SU-DHL-6 (cell line): Measurements from ENCODE around the gene HJURP.

ENCODE experiments used
- H2AFZ ChIP-seq: fragments of 200-600 bp; sonication (generic); 2 replicates; pipeline ENCODE4 v1.6.1; 2014; ENCODE audit warnings: low read depth, mild to moderate bottlenecking, moderate library complexity, mixed read lengths, antibody characterized with exemption, low read length; ENCODE audit not compliant: severe bottlenecking
- H3F3A ChIP-seq: fragments of 200-600 bp; shearing (Covaris generic); 2 replicates; pipeline ENCODE4 v1.6.0; 2016; ENCODE audit warnings: antibody characterized with exemption, mild to moderate bottlenecking; ENCODE audit not compliant: insufficient read depth
- H3K27ac ChIP-seq: fragments of 200-600 bp; sonication (generic); 2 replicates; pipeline ENCODE4 v1.5.1; 2016; ENCODE audit warnings: low read depth, mild to moderate bottlenecking, low read length, moderate library complexity, mixed read lengths
- H3K27me3 ChIP-seq: fragments of 200-600 bp; sonication (generic), shearing (Covaris generic); 2 replicates; pipeline ENCODE4 v1.6.0; 2014; ENCODE audit warnings: mild to moderate bottlenecking, low read length
- H3K36me3 ChIP-seq: fragments of 200-600 bp; sonication (generic); 2 replicates; pipeline ENCODE4 v1.6.1; 2014; ENCODE audit warnings: mild to moderate bottlenecking, low read length, mixed read lengths
- H3K4me2 ChIP-seq: fragments of 300-600, 200-600 bp; shearing (Covaris generic), sonication (generic); 2 replicates; pipeline ENCODE4 v1.6.0; 2014; ENCODE audit warnings: low read length, low read depth, mild to moderate bottlenecking; ENCODE audit not compliant: poor library complexity, severe bottlenecking
- H3K4me3 ChIP-seq: fragments of 200-600 bp; sonication (generic); 2 replicates; pipeline ENCODE4 v1.5.1; 2014; ENCODE audit warnings: antibody characterized with exemption, low read length, mild to moderate bottlenecking, mixed read lengths; ENCODE audit not compliant: insufficient read depth, poor library complexity, severe bottlenecking
- H3K79me2 ChIP-seq: fragments of 200-600 bp; sonication (generic); 2 replicates; pipeline ENCODE4 v1.6.1; 2014; ENCODE audit warnings: mild to moderate bottlenecking, low read length, moderate library complexity; ENCODE audit not compliant: insufficient read depth
- H3K9ac ChIP-seq: fragments of 200-600 bp; sonication (generic); 2 replicates; pipeline ENCODE4 v1.7.0; 2014; ENCODE audit warnings: mild to moderate bottlenecking, low read length
- H3K9me2 ChIP-seq: fragments of 200-600 bp; sonication (generic); replicated peaks from 2 replicates; pipeline ENCODE4 v1.6.1; 2014; ENCODE audit warnings: low read length; ENCODE audit not compliant: insufficient read depth
- H3K9me3 ChIP-seq: fragments of 200-600 bp; sonication (generic); 2 replicates; pipeline ENCODE4 v1.6.1; 2014; ENCODE audit warnings: low read length, mixed read lengths; ENCODE audit not compliant: insufficient read depth
- H4K20me1 ChIP-seq: fragments of 200-600 bp; sonication (generic); 2 replicates; pipeline ENCODE4 v1.6.1; 2014; ENCODE audit warnings: low read depth, mild to moderate bottlenecking, antibody characterized with exemption, low read length, moderate library complexity, mixed read lengths
- CTCF ChIP-seq: fragments of 200-600 bp; sonication (generic); IDR thresholded peaks from one replicate; pipeline ENCODE4 v1.5.1; 2017; ENCODE audit warnings: antibody characterized with exemption, mild to moderate bottlenecking, low read length, moderate library complexity; ENCODE audit not compliant: insufficient read depth, poor library complexity, severe bottlenecking
- EZH2phosphoT487 ChIP-seq: fragments of 200-600 bp; sonication (generic), shearing (Covaris generic); conservative IDR thresholded peaks from 2 replicates; pipeline ENCODE4 v1.6.1; 2018; ENCODE audit warnings: mild to moderate bottlenecking, antibody characterized with exemption, low read length, moderate library complexity, mixed read lengths

HJURP gene

GRCh38 chr2:233793465-233794127 lies 60.7 kb downstream of the HJURP start:
- Histone ChIP-seq H3K79me2 (no peaks in the 10 kb centered on the region), H2AFZ (no peak overlapping the region), H3K4me2 (no peak overlapping the region), H3K9me3 (no peaks in the 10 kb centered on the region), H3K27ac (no peak overlapping the region), H4K20me1 (no peaks in the 10 kb centered on the region), H3K36me3 (no peaks in the 10 kb centered on the region), H3K9ac (no peak overlapping the region), H3K4me3 (no peak overlapping the region), H3F3A (no peaks in the 10 kb centered on the region), H3K9me2 (no peaks in the 10 kb centered on the region), H3K27me3 (no peaks in the 10 kb centered on the region)
- TF ChIP-seq CTCF (no peak), EZH2phosphoT487 (no peak)

- no peaks in the 10 kb centered on the region for H3F3A ChIP-seq
- H3K27ac ChIP-seq: no peak overlapping the region
- no peak overlapping the region for H3K4me2 ChIP-seq
- H3K9me2 ChIP-seq: no peaks in the 10 kb centered on the region
- TF ChIP-seq CTCF: no peak
- no peak for TF ChIP-seq EZH2phosphoT487
- no peaks in the 10 kb centered on the region for H3K79me2 ChIP-seq
- H3K27me3 ChIP-seq: no peaks in the 10 kb centered on the region
- no peak overlapping the region for H3K4me3 ChIP-seq
- no peaks in the 10 kb centered on the region for H3K36me3 ChIP-seq
- H3K9ac ChIP-seq: no peak overlapping the region
- no peak overlapping the region for H2AFZ ChIP-seq
- H4K20me1 ChIP-seq: no peaks in the 10 kb centered on the region
- no peaks in the 10 kb centered on the region for H3K9me3 ChIP-seq
Measured at GRCh38 chr2:233792720-233793119, 61.6 kb downstream of the HJURP start.

GRCh38 chr2:233791883-233792329 lies 62.4 kb downstream of the HJURP start:
- no peak overlapping the region for H3K27ac ChIP-seq
- H3K4me2 ChIP-seq: no peak overlapping the region
- no peaks in the 10 kb centered on the region for H3K9me2 ChIP-seq
- H3K4me3 ChIP-seq: no peak overlapping the region
- no peaks in the 10 kb centered on the region for H3K27me3 ChIP-seq
- TF ChIP-seq CTCF (no peak), EZH2phosphoT487 (no peak)
- no peak overlapping the region for H2AFZ ChIP-seq
- no peak overlapping the region for H3K9ac ChIP-seq
- H3K9me3 ChIP-seq: no peaks in the 10 kb centered on the region
- H3K79me2 ChIP-seq: no peaks in the 10 kb centered on the region
- no peaks in the 10 kb centered on the region for H3F3A ChIP-seq
- H4K20me1 ChIP-seq: no peaks in the 10 kb centered on the region
- no peaks in the 10 kb centered on the region for H3K36me3 ChIP-seq
